Measurements from ENCODE around the gene CFAP206.
"Not testable (repeated sequence)": the region's sequence is repeated elsewhere in the genome, so short reads cannot be mapped to it uniquely, and the experiment has no call there.

CFAP206 gene

GRCh38 chr6:87481931-87482330 lies 74.2 kb downstream of the CFAP206 start:
- ATAC-seq (no peak), DNase-seq (no peak)
- Mint-ChIP-seq H3K27ac (no peak overlapping the region), H3K27me3 (no peaks in the 10 kb centered on the region), H3K9me3 (peaks cover 0 to 5% of the 10 kb centered on the region in 2 donors), H3K4me1 (peaks cover 13% of the 10 kb centered on the region), H3K4me3 (no peak overlapping the region)

- H3K27ac Mint-ChIP-seq: peak overlapping the region in 1 of 2 donors; percentile 7
Observed at GRCh38 chr6:87482366-87482765, 74.6 kb downstream of the CFAP206 start.

GRCh38 chr6:87483929-87484328 lies 76.2 kb downstream of the CFAP206 start:
- H3K4me1 Mint-ChIP-seq: peaks cover 13% of the 10 kb centered on the region
- peak; percentile 58 for ATAC-seq
- no peak overlapping the region for H3K4me3 Mint-ChIP-seq
- H3K27me3 Mint-ChIP-seq: no peaks in the 10 kb centered on the region
- no peak overlapping the region for H3K27ac Mint-ChIP-seq
- DNase-seq: peak in 1 of 2 donors; percentile 10
- H3K9me3 Mint-ChIP-seq: peaks cover 0 to 5% of the 10 kb centered on the region in 2 donors

More at GRCh38 chr6:87482366-87482765, 74.6 kb downstream of the CFAP206 start:
- no peak overlapping the region for H3K4me3 Mint-ChIP-seq
- H3K27me3 Mint-ChIP-seq: no peaks in the 10 kb centered on the region
- ATAC-seq (no peak), DNase-seq (no peak)
- peaks cover 13% of the 10 kb centered on the region for H3K4me1 Mint-ChIP-seq
- peaks cover 0 to 5% of the 10 kb centered on the region in 2 donors for H3K9me3 Mint-ChIP-seq

- Mint-ChIP-seq H3K9me3 (peaks cover 0 to 5% of the 10 kb centered on the region in 2 donors), H3K27me3 (no peaks in the 10 kb centered on the region), H3K27ac (no peak overlapping the region), H3K4me3 (no peak overlapping the region), H3K4me1 (peaks cover 13% of the 10 kb centered on the region)
- ATAC-seq (no peak), DNase-seq (no peak)
Observed at GRCh38 chr6:87484491-87484890, 76.7 kb downstream of the CFAP206 start.

GRCh38 chr6:87487555-87487954 lies 79.8 kb downstream of the CFAP206 start:
- no peaks in the 10 kb centered on the region for H3K27me3 Mint-ChIP-seq
- no peak overlapping the region for H3K27ac Mint-ChIP-seq
- no peak for DNase-seq
- H3K4me1 Mint-ChIP-seq: peaks cover 13% of the 10 kb centered on the region
- no peak for ATAC-seq
- no peak overlapping the region for H3K4me3 Mint-ChIP-seq
- peaks cover 0 to 5% of the 10 kb centered on the region in 2 donors for H3K9me3 Mint-ChIP-seq

GRCh38 chr6:87489326-87489725 lies 81.6 kb downstream of the CFAP206 start:
- H3K4me1 Mint-ChIP-seq, H3K27me3 Mint-ChIP-seq, H3K27ac Mint-ChIP-seq, H3K9me3 Mint-ChIP-seq, H3K4me3 Mint-ChIP-seq, ATAC-seq, DNase-seq: not testable (repeated sequence)

GRCh38 chr6:87494761-87495422 lies 87.1 kb downstream of the CFAP206 start:
- DNase-seq (no peak), ATAC-seq (no peak)
- Mint-ChIP-seq H3K4me1 (peaks cover 4% of the 10 kb centered on the region), H3K27me3 (no peaks in the 10 kb centered on the region), H3K4me3 (no peak overlapping the region), H3K9me3 (no peaks in the 10 kb centered on the region), H3K27ac (no peak overlapping the region)

- H3K9me3 Mint-ChIP-seq: no peaks in the 10 kb centered on the region
- peaks cover 2% of the 10 kb centered on the region for H3K4me1 Mint-ChIP-seq
- H3K27me3 Mint-ChIP-seq: no peaks in the 10 kb centered on the region
- H3K4me3 Mint-ChIP-seq: no peak overlapping the region
- no peak overlapping the region for H3K27ac Mint-ChIP-seq
- DNase-seq: no peak
- no peak for ATAC-seq
Observed at GRCh38 chr6:87498048-87498447, 90.3 kb downstream of the CFAP206 start.

- Mint-ChIP-seq H3K27ac (peak overlapping the region in 1 of 2 donors; percentile 54), H3K4me1 (no peaks in the 10 kb centered on the region), H3K4me3 (no peak overlapping the region), H3K27me3 (no peaks in the 10 kb centered on the region), H3K9me3 (no peaks in the 10 kb centered on the region)
- ATAC-seq: no peak
- no peak for DNase-seq
Observed at GRCh38 chr6:87501809-87502572, 94.2 kb downstream of the CFAP206 start.

- Mint-ChIP-seq H3K27ac (peak overlapping the region in 1 of 2 donors; percentile 77), H3K4me3 (no peak overlapping the region), H3K27me3 (no peaks in the 10 kb centered on the region)
Observed at GRCh38 chr6:87504441-87504840, 96.7 kb downstream of the CFAP206 start.

More at GRCh38 chr6:87504441-87504840, 96.7 kb downstream of the CFAP206 start:
- no peaks in the 10 kb centered on the region for H3K4me1 Mint-ChIP-seq
- DNase-seq: no peak
- ATAC-seq: no peak
- H3K9me3 Mint-ChIP-seq: no peaks in the 10 kb centered on the region
